Ammon's horn (tissue), 1 donor: Measurements from ENCODE around the gene FTSJ1.
"Not testable (repeated sequence)": the region's sequence is repeated elsewhere in the genome, so short reads cannot be mapped to it uniquely, and the experiment has no call there.

ENCODE experiments used
- DNase-seq: peaks from one replicate; pipeline ENCODE4 v3.0.0-alpha.2; 2016; ENCODE audit warnings: low spot score

Gene FTSJ1

GRCh38 chrX:48525853-48526252, 49.9 kb downstream of the FTSJ1 start:
- DNase-seq = not testable (repeated sequence)

- DNase-seq = no peak
Observed at GRCh38 chrX:48530736-48531135, 54.7 kb downstream of the FTSJ1 start.

GRCh38 chrX:48531358-48531959, 55.5 kb downstream of the FTSJ1 start:
- no peak for DNase-seq

GRCh38 chrX:48532161-48532560, 56.2 kb downstream of the FTSJ1 start:
- no peak for DNase-seq

- DNase-seq = no peak
Observed at GRCh38 chrX:48533165-48533564, 57.2 kb downstream of the FTSJ1 start.
